PC-9 (cell line): ENCODE results near the gene ANAPC1.
"Not testable (repeated sequence)": the region's sequence is repeated elsewhere in the genome, so short reads cannot be mapped to it uniquely, and the experiment has no call there.

Source experiments
- EZH2 ChIP-seq: fragments of 200-600 bp; sonication (generic); IDR thresholded peaks from 2 replicates; pipeline ENCODE4 v1.8.0; 2017; ENCODE audit warnings: antibody characterized with exemption, low read depth
- TF ChIP-seq, protein P1 (sequence below): fragments of 200-600 bp; sonication (generic); conservative IDR thresholded peaks from 2 replicates; pipeline ENCODE4 v1.6.1; 2017; ENCODE audit warnings: mixed run types, antibody characterized with exemption, mild to moderate bottlenecking, moderate library complexity

DNA sequence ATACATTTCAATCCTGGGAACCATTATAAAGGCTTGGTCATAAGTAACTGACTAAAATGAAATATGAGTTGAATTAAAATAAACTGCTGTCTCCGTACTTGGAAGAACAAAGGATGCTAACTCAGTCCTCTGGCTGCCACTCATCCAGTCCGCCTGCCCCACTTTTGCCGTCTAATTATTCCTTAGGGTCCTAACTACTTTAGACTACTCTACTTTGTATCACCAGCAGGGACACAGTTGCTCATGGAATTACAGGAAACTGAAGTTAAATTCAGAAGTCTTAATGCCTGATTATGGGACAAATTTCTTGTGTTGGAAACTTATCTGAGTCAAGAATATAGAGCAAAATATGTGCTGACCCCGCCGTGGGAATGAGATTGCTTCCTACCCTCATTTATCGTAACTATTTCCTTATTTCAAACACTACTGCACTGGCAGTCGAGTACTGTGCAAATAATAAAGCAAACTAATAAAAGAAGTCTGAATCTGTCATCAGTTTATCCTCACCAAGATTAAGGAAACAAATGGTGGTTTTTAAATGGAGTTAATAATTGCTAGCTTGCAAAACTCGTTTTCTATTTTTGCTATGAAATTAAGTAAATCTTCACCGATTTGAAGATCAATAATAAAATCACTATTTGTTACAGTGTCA lies 102.4 kb downstream of the ANAPC1 start:
- TF ChIP-seq EZH2, result not testable (repeated sequence)
- TF ChIP-seq, protein P1, sequence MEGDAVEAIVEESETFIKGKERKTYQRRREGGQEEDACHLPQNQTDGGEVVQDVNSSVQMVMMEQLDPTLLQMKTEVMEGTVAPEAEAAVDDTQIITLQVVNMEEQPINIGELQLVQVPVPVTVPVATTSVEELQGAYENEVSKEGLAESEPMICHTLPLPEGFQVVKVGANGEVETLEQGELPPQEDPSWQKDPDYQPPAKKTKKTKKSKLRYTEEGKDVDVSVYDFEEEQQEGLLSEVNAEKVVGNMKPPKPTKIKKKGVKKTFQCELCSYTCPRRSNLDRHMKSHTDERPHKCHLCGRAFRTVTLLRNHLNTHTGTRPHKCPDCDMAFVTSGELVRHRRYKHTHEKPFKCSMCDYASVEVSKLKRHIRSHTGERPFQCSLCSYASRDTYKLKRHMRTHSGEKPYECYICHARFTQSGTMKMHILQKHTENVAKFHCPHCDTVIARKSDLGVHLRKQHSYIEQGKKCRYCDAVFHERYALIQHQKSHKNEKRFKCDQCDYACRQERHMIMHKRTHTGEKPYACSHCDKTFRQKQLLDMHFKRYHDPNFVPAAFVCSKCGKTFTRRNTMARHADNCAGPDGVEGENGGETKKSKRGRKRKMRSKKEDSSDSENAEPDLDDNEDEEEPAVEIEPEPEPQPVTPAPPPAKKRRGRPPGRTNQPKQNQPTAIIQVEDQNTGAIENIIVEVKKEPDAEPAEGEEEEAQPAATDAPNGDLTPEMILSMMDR, result not testable (repeated sequence)
